H1 (cell line): Measurements from ENCODE around the gene PRKN. TPM values are rescaled to one million over a fixed set of nuclear protein-coding genes. Genes with fewer than 3 reads are reported as not detected.

ENCODE experiments used
- CTCF ChIA-PET: fragments of 300-600 bp; sonication (Branson Sonifier 250); formaldehyde crosslinking; loops from one replicate; lab custom pipeline; 2021; ENCODE audit not compliant: partially characterized antibody; lab: Charles Lee
- POLR2A ChIA-PET: fragments of 300-600 bp; sonication (Branson Sonifier 250); formaldehyde crosslinking; loops from one replicate; lab custom pipeline; 2021; ENCODE audit warnings: inconsistent platforms; ENCODE audit not compliant: partially characterized antibody; lab: Charles Lee
- DNase-seq, 2 experiments: peaks; one replicate each; pipeline versions ENCODE4 v3.0.0 to v3.0.0-alpha.2; 2010 to 2022; ENCODE audit warnings: low spot score in 2 of 2, low read depth in 1 of 2, mixed read lengths in 1 of 2
- FAIRE-seq: peaks from 2 replicates; lab custom pipeline; 2011; peaks lifted over from hg19 to GRCh38; lab: Jason Lieb, UNC
- H2AFZ ChIP-seq: 2 replicates; pipeline ENCODE4 v1.8.1; 2012; ENCODE audit warnings: low read length, inconsistent platforms
- H2AK5ac ChIP-seq: 2 replicates; pipeline ENCODE4 v1.6.1; 2013; ENCODE audit warnings: low read depth, low read length
- H2BK120ac ChIP-seq: replicated peaks from 2 replicates; pipeline ENCODE3; 2013; ENCODE audit warnings: low read depth, low read length, inconsistent platforms
- H2BK12ac ChIP-seq: 2 replicates; pipeline ENCODE4 v1.6.1; 2013; ENCODE audit warnings: low read depth, low read length
- H2BK15ac ChIP-seq: 2 replicates; pipeline ENCODE4 v1.6.1; 2013; ENCODE audit warnings: low read length
- H2BK20ac ChIP-seq: 2 replicates; pipeline ENCODE4 v1.6.1; 2013; ENCODE audit warnings: low read length
- H2BK5ac ChIP-seq: 2 replicates; pipeline ENCODE4 v1.6.1; 2013; ENCODE audit warnings: low read depth, low read length
- H3K14ac ChIP-seq: 2 replicates; pipeline ENCODE4 v1.6.1; 2013; ENCODE audit warnings: inconsistent platforms; ENCODE audit not compliant: insufficient read length
- H3K18ac ChIP-seq: 2 replicates; pipeline ENCODE4 v1.6.1; 2013; ENCODE audit warnings: low read length; ENCODE audit errors: extremely low read depth
- H3K23ac ChIP-seq: 2 replicates; pipeline ENCODE4 v1.6.1; 2013; ENCODE audit warnings: inconsistent platforms; ENCODE audit not compliant: insufficient read length
- H3K23me2 ChIP-seq: 2 replicates; pipeline ENCODE4 v1.6.1; 2013; ENCODE audit warnings: low read depth, low read length
- H3K27ac ChIP-seq: 2 replicates; pipeline ENCODE4 v1.6.1; 2011; ENCODE audit warnings: low read depth, low read length, inconsistent platforms
- H3K27me3 ChIP-seq, 4 experiments: replicated peaks in 1 of 4; 1 replicate in 1 of 4; 2 replicates in 3 of 4; pipeline versions ENCODE4 v1.6.1 to v1.8.1; 2011 to 2013; ENCODE audit warnings: low read length in 3 of 4, mild to moderate bottlenecking in 3 of 4, inconsistent platforms in 2 of 4, mixed read lengths in 2 of 4, moderate library complexity in 1 of 4; ENCODE audit not compliant: control insufficient read depth in 3 of 4, insufficient read depth in 3 of 4; ENCODE audit errors: extremely low read depth in 1 of 4
- H3K36me3 ChIP-seq, 4 experiments: 2 replicates each; pipeline versions ENCODE4 v1.6.1 to v1.8.1; 2011 to 2013; ENCODE audit warnings: mild to moderate bottlenecking in 4 of 4, low read length in 3 of 4, moderate library complexity in 2 of 4, control low read depth in 1 of 4, inconsistent platforms in 1 of 4; ENCODE audit not compliant: insufficient read depth in 4 of 4, control insufficient read depth in 2 of 4
- H3K4ac ChIP-seq: replicated peaks from 2 replicates; pipeline ENCODE3; 2013; ENCODE audit warnings: low read length, low read depth, mixed read lengths, inconsistent platforms; ENCODE audit not compliant: insufficient read length
- H3K4me1 ChIP-seq, 4 experiments: replicated peaks in 1 of 4; 1 replicate in 1 of 4; 2 replicates in 3 of 4; pipeline versions ENCODE4 v1.6.1 to v1.8.1; 2011 to 2013; ENCODE audit warnings: low read length in 3 of 4, inconsistent platforms in 2 of 4, mixed read lengths in 1 of 4; ENCODE audit not compliant: insufficient read depth in 4 of 4, control insufficient read depth in 3 of 4
- H3K4me2 ChIP-seq, 2 experiments: 2 replicates each; pipeline versions ENCODE4 v1.6.1 to v1.8.1; 2011 to 2013; ENCODE audit warnings: low read depth in 2 of 2, low read length in 2 of 2, control low read depth in 1 of 2, inconsistent platforms in 1 of 2, mild to moderate bottlenecking in 1 of 2; ENCODE audit not compliant: insufficient read depth in 1 of 2
- H3K4me3 ChIP-seq, 4 experiments: fragments of 200-600, 300-600 bp in 1 of 4; sonication (generic), shearing (Covaris generic), sonication (Bioruptor Twin) in 1 of 4; 2 replicates each; pipeline versions ENCODE4 v1.5.1 to v1.8.1; 2011 to 2016; ENCODE audit warnings: low read length in 4 of 4, low read depth in 3 of 4, control low read depth in 2 of 4, inconsistent platforms in 2 of 4, mild to moderate bottlenecking in 2 of 4, mixed read lengths in 1 of 4, moderate library complexity in 1 of 4; ENCODE audit not compliant: insufficient read depth in 2 of 4; ENCODE audit errors: extremely low read depth in 1 of 4
- H3K56ac ChIP-seq: replicated peaks from 2 replicates; pipeline ENCODE3; 2013; ENCODE audit warnings: low read depth, mild to moderate bottlenecking, mixed read lengths, low read length, inconsistent platforms; ENCODE audit not compliant: insufficient read length
- H3K79me1 ChIP-seq: 2 replicates; pipeline ENCODE4 v1.6.1; 2013; ENCODE audit warnings: low read depth, low read length, control low read depth
- H3K79me2 ChIP-seq, 2 experiments: 2 replicates each; pipeline versions ENCODE4 v1.6.1 to v1.8.1; 2012 to 2013; ENCODE audit warnings: low read length in 2 of 2, mild to moderate bottlenecking in 2 of 2, inconsistent platforms in 1 of 2; ENCODE audit not compliant: insufficient read depth in 2 of 2, control insufficient read depth in 1 of 2
- H3K9ac ChIP-seq, 4 experiments: replicated peaks in 1 of 4; 1 replicate in 1 of 4; 2 replicates in 3 of 4; pipeline versions ENCODE4 v1.6.1 to v1.8.1; 2011 to 2013; ENCODE audit warnings: low read depth in 3 of 4, low read length in 3 of 4, control low read depth in 2 of 4, mild to moderate bottlenecking in 2 of 4, moderate library complexity in 2 of 4, inconsistent platforms in 1 of 4; ENCODE audit errors: extremely low read depth in 1 of 4
- H3K9me3 ChIP-seq, 2 experiments: 2 replicates each; pipeline versions ENCODE4 v1.6.1 to v1.8.1; 2012 to 2013; ENCODE audit warnings: mild to moderate bottlenecking in 2 of 2, moderate library complexity in 2 of 2, control low read depth in 1 of 2, inconsistent platforms in 1 of 2, low read depth in 1 of 2, low read length in 1 of 2, mixed read lengths in 1 of 2; ENCODE audit not compliant: insufficient read depth in 2 of 2
- H4K20me1 ChIP-seq, 2 experiments: replicated peaks in 1 of 2; 2 replicates each; pipeline versions ENCODE3 to v1.8.1; 2011 to 2013; ENCODE audit warnings: inconsistent platforms in 2 of 2, low read length in 2 of 2, mild to moderate bottlenecking in 1 of 2; ENCODE audit not compliant: insufficient read depth in 2 of 2, control insufficient read depth in 1 of 2
- H4K5ac ChIP-seq: 2 replicates; pipeline ENCODE4 v1.6.1; 2013; ENCODE audit warnings: low read length, low read depth, mixed read lengths, inconsistent platforms; ENCODE audit not compliant: insufficient read length
- H4K8ac ChIP-seq: 2 replicates; pipeline ENCODE4 v1.8.0; 2013; ENCODE audit warnings: mild to moderate bottlenecking, moderate library complexity, low read length, inconsistent platforms; ENCODE audit not compliant: insufficient read depth; ENCODE audit errors: extremely low read depth
- H4K91ac ChIP-seq: replicated peaks from 2 replicates; pipeline ENCODE3; 2013; ENCODE audit warnings: low read length, mixed read lengths, inconsistent platforms; ENCODE audit not compliant: insufficient read length
- EP300 ChIP-seq, 2 experiments: IDR thresholded peaks; 1 replicate in 1 of 2; 2 replicates in 1 of 2; pipeline ENCODE4 v1.6.1; 2011 to 2012; ENCODE audit warnings: low read depth in 2 of 2, low read length in 2 of 2, mild to moderate bottlenecking in 2 of 2, borderline replicate concordance in 1 of 2, inconsistent platforms in 1 of 2, moderate library complexity in 1 of 2
- RBBP5 ChIP-seq: IDR thresholded peaks from 2 replicates; pipeline ENCODE4 v1.7.1; 2012; ENCODE audit warnings: low read depth, mild to moderate bottlenecking, inconsistent platforms, low read length, moderate library complexity, borderline replicate concordance
- TCF12 ChIP-seq: IDR thresholded peaks from 2 replicates; pipeline ENCODE4 v1.6.1; 2011; ENCODE audit warnings: low read depth, mild to moderate bottlenecking, low read length
- polyA plus RNA-seq, 7 experiments: library from polyadenylated mRNA; depleted of rRNA in 3 of 7; stranded (reverse) in 5 of 7; unstranded in 2 of 7; fragments of >200 nt in 5 of 7; fragments of 200-250 nt in 2 of 7; gene quantifications; 1 replicate in 5 of 7; 2 replicates in 1 of 7; 4 replicates in 1 of 7; pipeline versions ENCODE4 v1.2.1 to v1.2.3, GENCODE V29; 2011 to 2013; ENCODE audit warnings: missing spikeins in 2 of 7, mixed read lengths in 2 of 7
- total RNA-seq: library from RNA; stranded (reverse); fragmentation: NEBNext Ultra II Directional; extraction: Animal tissue kit (Norgen Biotek cat#: 25700); gene quantifications from 2 replicates; pipeline ENCODE4 v1.2.1, GENCODE V29; 2021

The PRKN gene
- total and polyA plus RNA-seq, 2 of the 8 experiments (the other 6 are each of a cell fraction or from before 2014, with no cell fraction given): 0.13 to 0.29 TPM

DNA sequence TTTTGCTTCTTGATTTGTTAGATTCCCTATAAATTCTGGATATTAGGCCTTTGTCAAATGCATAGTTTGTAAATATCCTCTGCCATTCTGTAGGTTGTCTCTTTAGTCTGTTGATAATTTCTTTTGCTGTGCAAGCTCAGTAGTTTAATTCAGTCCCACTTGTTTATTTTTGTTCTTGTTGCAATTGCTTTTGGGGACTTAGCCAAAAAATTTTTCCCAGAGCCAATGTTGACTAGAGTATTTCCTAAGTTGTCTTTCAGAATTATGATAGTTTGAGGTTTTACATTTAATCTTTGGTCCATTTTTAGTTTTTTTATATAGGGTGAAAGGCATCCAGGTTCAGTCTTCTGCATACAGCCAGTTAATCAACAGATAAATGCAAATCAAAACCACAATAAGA, 96.0 kb downstream of the PRKN start:
- CTCF ChIA-PET: no interaction called here

More for the DNA sequence above, 96.0 kb downstream of the PRKN start:
- DNase-seq (no peak), FAIRE-seq (no peak)
- H3K18ac ChIP-seq: no peak overlapping the region
- H2AK5ac ChIP-seq: no peak overlapping the region
- H2BK15ac ChIP-seq: no peak overlapping the region
- H3K4me3 ChIP-seq: no peak overlapping the region
- H3K4me2 ChIP-seq: no peak overlapping the region
- H2BK5ac ChIP-seq: no peak overlapping the region
- H3K4me1 ChIP-seq: no peaks in the 10 kb centered on the region
- no peaks in the 10 kb centered on the region for H3K79me2 ChIP-seq
- TF ChIP-seq TCF12 (no peak), EP300 (IDR thresholded peaks at IDR 0.05; ENCODE audit: borderline replicate concordance in 1 of 2, low read depth in 2 of 2, low read length in 2 of 2) (no peak), RBBP5 (no peak)
- no peak overlapping the region for H4K8ac ChIP-seq
- H3K27ac ChIP-seq: no peak overlapping the region
- H4K91ac ChIP-seq: no peak overlapping the region
- no peak overlapping the region for H2BK20ac ChIP-seq
- POLR2A ChIA-PET: no interaction called here
- no peaks in the 10 kb centered on the region for H4K20me1 ChIP-seq
- H3K23me2 ChIP-seq: no peaks in the 10 kb centered on the region; the same call in 1 of the 2 replicates
- no peak overlapping the region for H3K14ac ChIP-seq
- H3K56ac ChIP-seq: no peak overlapping the region
- H3K27me3 ChIP-seq: no peaks in the 10 kb centered on the region
- H2AFZ ChIP-seq: no peak overlapping the region
- no peak overlapping the region for H3K9ac ChIP-seq
- no peak overlapping the region for H2BK120ac ChIP-seq
- no peaks in the 10 kb centered on the region; a peak in 1 of 4 replicates for H3K9me3 ChIP-seq
- no peak overlapping the region for H3K4ac ChIP-seq
- no peaks in the 10 kb centered on the region for H3K36me3 ChIP-seq
- no peak overlapping the region for H3K23ac ChIP-seq
- H3K79me1 ChIP-seq: no peaks in the 10 kb centered on the region
- no peak overlapping the region for H2BK12ac ChIP-seq
- no peak overlapping the region for H4K5ac ChIP-seq
